ENCODE results near the gene CUL4A.
"Not testable (repeated sequence)": the region's sequence is repeated elsewhere in the genome, so short reads cannot be mapped to it uniquely, and the experiment has no call there.

Gene CUL4A

DNA sequence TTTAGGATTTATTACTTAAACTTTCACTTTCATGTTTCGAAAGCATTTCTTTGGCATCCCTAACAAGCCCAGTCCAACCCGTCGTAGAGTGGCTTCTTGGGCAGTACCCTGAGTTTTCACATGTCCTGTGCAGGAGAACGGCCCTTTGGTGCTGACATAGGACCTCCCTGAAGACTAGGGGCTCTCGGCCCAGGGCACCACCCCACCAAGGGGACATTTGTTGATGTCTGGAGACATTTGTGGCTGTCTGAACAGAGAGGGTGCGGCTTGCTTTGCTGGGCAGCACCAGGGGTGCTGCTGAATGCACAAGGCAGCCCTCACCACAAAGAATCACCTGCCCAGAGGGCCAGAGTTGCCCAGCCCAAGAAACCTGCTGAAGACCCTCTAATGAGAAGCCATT is 30.6 kb downstream of the CUL4A start:
- DNase-seq = no peak

GRCh38 chr13:113241623-113242022 is 32.2 kb downstream of the CUL4A start:
- not testable (repeated sequence) for DNase-seq

DNA sequence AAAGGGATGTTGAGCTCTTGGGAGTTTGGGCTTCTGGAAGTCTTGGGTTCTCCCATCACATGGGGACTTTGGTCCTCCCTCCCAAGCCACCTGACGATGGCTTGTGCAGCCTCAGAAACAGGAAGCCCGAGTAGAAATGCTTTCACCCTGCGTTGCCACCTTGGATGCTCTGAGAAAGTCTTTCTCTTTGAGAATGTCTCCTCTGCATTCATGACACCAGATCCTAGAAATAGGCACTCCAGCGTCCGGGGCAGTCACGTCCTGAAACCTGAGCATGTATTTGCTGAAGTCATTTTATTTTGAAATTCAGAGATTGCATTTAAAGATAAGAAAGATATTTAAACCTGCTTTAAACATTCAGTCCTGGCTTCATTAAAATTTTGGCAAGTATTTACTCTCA is 34.4 kb downstream of the CUL4A start:
- DNase-seq = no peak

GRCh38 chr13:113245849-113246796 is 36.7 kb downstream of the CUL4A start:
- no peak for DNase-seq

DNA sequence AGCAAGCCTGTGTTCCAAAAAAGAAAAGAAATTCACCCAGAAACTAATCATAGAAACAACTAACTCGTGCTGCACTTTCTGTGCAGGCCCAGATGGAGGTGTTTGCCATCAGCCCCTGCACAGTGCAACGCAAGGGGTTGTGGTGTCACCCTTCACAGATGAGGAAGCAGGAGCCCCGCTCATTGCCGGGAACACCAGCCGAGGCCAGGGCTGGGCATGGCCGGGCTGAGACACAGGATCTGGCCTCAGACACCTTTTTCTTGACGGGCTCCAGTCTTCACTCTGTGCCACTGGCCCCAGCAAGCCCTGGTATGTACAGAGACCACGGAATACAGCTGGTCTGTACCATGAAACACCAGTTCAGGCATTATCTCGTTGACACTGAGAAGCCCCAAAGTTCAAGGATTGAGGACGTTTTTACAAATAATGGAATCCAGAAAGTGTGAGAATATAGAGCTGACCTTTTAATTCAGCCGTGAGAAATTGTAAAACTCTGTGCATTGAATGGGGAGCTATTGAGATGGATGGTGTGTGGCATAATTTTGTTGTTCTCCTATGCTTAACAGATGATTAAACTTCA is 43.2 kb downstream of the CUL4A start:
- DNase-seq = no peak

GRCh38 chr13:113257908-113258307 is 48.5 kb downstream of the CUL4A start:
- DNase-seq = not testable (repeated sequence)

DNA sequence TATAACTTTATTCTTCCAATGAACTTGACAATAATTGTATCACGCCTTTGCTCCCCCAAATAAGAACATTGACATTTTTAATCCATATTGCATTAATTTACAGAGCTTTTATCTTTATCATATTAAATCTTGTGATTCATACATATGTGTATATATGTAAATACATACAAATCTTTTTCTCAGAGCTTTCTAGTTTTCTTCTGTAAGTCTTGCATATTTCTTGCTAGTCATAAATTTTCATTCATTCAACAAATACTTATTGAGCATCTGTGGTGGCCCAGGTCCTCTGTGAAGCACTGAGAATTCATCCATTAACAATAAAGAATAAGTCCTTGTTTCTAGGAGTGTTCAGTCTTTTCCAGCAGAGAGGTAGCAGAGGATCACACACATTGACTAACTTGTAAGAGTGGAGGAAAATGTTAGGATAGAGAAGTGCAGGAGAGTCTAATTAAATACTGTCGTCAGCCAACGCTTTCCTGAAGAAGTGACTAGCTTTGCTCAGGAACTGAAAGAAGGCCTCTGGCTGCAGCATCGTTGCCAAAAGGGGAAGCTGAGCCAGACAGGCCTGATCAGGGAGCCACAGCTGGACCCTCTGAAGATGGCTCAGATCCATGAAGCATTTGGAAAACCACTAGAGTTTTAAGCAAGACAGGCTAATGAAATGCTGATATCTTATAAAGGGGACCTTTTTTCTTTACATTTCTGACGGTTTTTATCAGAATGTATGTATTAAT is 49.1 kb downstream of the CUL4A start:
- DNase-seq = no peak

DNA sequence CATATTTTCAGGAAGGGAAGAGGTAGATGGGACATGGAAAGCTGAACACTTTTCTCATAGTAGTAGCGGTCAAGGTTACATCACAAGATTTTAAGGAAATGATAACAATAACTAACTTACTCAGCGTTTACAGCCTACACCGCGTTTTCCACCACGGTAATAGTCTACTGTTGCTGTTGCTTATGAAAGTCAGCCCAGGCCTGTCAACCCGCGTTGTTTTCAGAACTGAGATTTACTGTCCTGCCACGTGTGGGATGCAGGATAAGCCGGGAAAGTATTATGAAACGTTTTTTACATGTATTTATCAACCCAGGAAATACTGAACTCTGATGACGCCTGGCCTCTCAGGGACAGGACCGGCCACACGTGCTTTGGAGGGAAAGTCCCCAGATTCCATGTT is 51.6 kb downstream of the CUL4A start:
- DNase-seq = no peak

GRCh38 chr13:113263016-113263415 is 53.6 kb downstream of the CUL4A start:
- DNase-seq = not testable (repeated sequence)

GRCh38 chr13:113267642-113268405 is 58.4 kb downstream of the CUL4A start:
- no peak for DNase-seq

- no peak for DNase-seq
Measured at GRCh38 chr13:113272031-113272430, 62.6 kb downstream of the CUL4A start.

DNA sequence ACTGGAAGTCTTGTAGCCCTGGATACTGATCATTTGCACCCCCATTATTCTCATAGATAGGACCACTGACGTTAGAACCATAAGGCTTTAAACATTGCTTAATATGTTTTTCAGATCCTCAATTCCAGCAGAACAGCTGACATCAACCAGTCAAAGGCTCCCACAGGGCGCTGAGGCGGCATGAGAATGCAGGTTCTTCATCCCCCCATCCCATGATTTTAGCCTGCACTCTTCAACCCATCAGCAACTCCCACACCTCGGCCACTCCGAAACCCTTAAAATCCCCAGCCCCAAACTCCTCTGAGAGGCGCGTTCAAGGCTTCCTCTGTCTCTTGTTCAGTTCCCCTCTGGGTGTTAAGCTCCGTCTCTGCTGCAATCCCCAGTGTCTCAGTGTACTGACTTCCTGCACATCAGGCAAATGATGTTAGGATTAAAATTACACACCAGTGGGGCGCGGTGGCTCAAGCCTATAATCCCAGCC is 63.3 kb downstream of the CUL4A start:
- no peak for DNase-seq

GRCh38 chr13:113273321-113273720 is 63.9 kb downstream of the CUL4A start:
- no peak for DNase-seq

GRCh38 chr13:113273851-113274590 is 64.6 kb downstream of the CUL4A start:
- DNase-seq = no peak

GRCh38 chr13:113274721-113275120 is 65.3 kb downstream of the CUL4A start:
- no peak for DNase-seq

DNA sequence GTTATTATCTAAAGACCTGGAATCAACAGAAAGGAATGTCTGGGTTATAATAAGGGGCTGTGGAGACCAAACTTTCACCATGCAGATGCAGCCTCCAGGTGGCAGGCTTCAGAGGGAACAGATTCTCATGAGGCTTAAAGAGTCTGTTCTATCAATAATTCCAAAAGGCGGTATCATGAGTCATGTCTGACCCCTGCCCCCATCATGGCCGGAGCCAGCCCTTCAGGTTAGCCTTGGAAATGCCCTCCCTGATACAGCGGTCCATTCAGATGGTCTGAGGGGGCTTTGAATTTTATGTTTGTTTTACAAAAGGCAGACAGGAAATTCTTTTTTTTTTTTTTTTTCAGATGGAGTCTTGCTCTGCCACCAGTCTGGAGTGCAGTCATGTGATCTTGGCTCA is 66.0 kb downstream of the CUL4A start:
- DNase-seq = no peak

GRCh38 chr13:113280126-113280525 is 70.7 kb downstream of the CUL4A start:
- no peak for DNase-seq

DNA sequence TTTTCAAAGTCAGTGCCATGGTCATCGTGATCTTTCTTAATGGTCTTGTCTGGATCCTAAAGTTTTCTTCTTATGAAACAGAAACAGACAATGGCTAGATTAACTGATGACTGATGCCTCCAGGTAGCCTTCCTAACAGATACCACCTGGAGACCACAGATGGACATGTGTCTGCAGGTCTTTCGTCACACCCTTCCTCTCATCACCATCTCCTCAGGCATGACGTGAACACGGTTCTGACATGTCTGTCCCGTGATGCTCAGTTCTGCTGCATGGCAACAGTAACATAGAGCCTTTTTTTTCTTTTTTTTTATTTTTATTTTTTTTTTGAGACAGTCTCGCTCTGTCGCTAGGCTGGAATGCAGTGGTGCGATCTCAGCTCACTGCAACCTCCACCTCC is 74.5 kb downstream of the CUL4A start:
- DNase-seq = no peak

DNA sequence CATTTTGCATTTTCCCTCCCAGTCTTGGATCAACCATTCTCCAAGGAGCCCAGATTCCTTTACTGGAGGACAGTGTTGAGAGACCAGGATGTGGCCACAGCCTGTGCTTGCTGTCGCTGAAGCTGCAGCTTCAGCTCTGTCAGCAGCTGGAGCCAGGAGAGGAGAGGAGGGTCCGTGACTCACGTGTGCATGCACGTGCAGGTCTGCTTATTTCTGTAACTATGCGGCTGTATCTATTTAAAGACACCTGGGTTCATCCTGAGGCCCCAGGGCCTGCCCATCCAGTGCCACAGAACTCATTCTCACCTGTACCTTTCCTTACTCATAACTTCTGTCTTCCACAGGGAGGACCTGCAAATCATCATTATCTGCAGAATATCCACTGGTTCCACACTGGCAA is 79.5 kb downstream of the CUL4A start:
- DNase-seq = no peak

DNA sequence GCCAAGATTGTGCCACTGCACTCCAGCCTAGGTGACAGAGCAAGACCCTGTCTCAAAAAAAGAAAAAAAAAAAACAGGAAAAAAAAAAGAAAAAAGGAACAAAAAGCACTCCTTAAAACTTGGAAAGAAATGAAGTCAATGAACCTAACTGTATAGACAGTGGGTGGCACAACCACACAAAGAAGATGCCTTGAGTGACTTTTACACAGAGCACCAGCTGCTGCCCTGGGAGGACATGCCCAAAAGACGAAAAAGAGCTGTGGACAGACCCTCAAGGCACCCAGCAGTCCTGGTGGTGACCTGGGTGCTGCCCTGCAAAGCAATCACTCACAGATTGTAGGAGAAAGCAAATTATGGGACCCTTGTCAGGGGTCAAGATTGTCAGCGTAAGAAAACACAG is 81.7 kb downstream of the CUL4A start:
- no peak for DNase-seq

GRCh38 chr13:113292021-113292862 is 82.8 kb downstream of the CUL4A start:
- DNase-seq = no peak

Data from cortex of kidney (tissue), 1 donor.